Measurements from ENCODE around the gene OTOA. TPM values are rescaled to one million over a fixed set of nuclear protein-coding genes. Genes with fewer than 3 reads are reported as not detected.

OTOA gene
- total and polyA plus RNA-seq, 2 of the 8 experiments (the other 6 are each of a cell fraction or from before 2014, with no cell fraction given): 0.06 to 0.32 TPM

DNA sequence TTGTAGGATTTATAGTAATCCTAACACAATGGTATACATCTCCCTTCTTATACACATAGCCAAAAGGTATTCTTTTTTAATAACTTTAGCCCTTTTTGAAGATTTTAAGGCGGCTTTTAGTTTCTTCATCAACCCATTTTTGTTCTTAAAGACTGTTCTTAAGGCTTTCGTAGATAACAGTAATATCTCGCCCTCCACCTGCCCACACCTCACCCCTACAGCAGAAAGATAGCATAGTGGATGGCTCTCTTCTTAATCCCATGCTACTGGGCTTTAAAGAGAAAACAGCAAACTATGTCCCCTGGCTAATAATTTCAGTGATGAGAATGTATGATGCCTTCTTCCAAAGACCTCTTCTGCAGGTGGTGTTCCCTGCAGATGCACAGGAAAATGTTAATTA, 20.0 kb upstream of the OTOA start (continued):
- TF ChIP-seq KDM1A (IDR thresholded peaks at IDR 0.05; ENCODE audit: borderline replicate concordance, low read length) (no peak), BRCA1 (IDR thresholded peaks at IDR 0.05; ENCODE audit: low read depth, low read length) (no peak), EGR1 (IDR thresholded peaks at IDR 0.05; ENCODE audit: borderline replicate concordance, low read depth, low read length) (no peak), CEBPB (IDR thresholded peaks at IDR 0.05; ENCODE audit: low read depth, low read length) (no peak), PHF8 (conservative IDR thresholded peaks at IDR 0.05; ENCODE audit: low read depth, low read length) (no peak)
- TF ChIP-seq, protein P1, sequence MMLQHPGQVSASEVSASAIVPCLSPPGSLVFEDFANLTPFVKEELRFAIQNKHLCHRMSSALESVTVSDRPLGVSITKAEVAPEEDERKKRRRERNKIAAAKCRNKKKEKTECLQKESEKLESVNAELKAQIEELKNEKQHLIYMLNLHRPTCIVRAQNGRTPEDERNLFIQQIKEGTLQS (IDR thresholded peaks at IDR 0.05; ENCODE audit: insufficient read depth, low read depth, low read length): no peak

Data from H1 (cell line).